B cell (primary cell): Measurements from ENCODE around the gene TENM4. TPM values are rescaled to one million over a fixed set of nuclear protein-coding genes. Genes with fewer than 3 reads are reported as not detected.

ENCODE experiments used
- ATAC-seq: fragments of 200-7000 bp; cut with Tn5 transposase; one replicate; pipeline ENCODE4 v1.10.0; 2021; ENCODE audit warnings: low read depth, mild to moderate bottlenecking, moderate number of reproducible peaks, moderate library complexity
- CTCF ChIA-PET: fragments of 350-600 bp; sonication (Branson Sonifier 250); formaldehyde crosslinking; loops from one replicate; lab custom pipeline; 2021; ENCODE audit warnings: antibody characterized with exemption, inconsistent platforms; lab: Charles Lee
- POLR2A ChIA-PET: fragments of 350-600 bp; sonication (Branson Sonifier 250); formaldehyde crosslinking; loops from one replicate; lab custom pipeline; 2021; ENCODE audit warnings: antibody characterized with exemption; lab: Charles Lee
- DNase-seq: peaks from one replicate; pipeline ENCODE4 v3.0.0; 2013
- H2AFZ ChIP-seq: 2 replicates; pipeline ENCODE4 v1.6.1; 2012; ENCODE audit warnings: mild to moderate bottlenecking, low read depth, low read length; ENCODE audit not compliant: insufficient read depth, poor library complexity, severe bottlenecking
- H3K27ac ChIP-seq, 2 donors: 1 replicate in 1 of 2; 2 replicates in 1 of 2; pipeline ENCODE4 v1.5.1; 2012 to 2013; ENCODE audit warnings: low read length in 2 of 2, mild to moderate bottlenecking in 2 of 2, moderate library complexity in 1 of 2
- H3K27me3 ChIP-seq, 4 experiments: fragments of 200-600 bp in 1 of 4; sonication (generic) in 1 of 4; replicated peaks in 1 of 4; 1 replicate in 2 of 4; 2 replicates in 2 of 4; pipeline versions ENCODE4 v1.6.1 to v1.7.0; 2013 to 2016; ENCODE audit warnings: low read length in 3 of 4, mild to moderate bottlenecking in 2 of 4, mixed read lengths in 1 of 4, moderate library complexity in 1 of 4; ENCODE audit not compliant: insufficient read depth in 4 of 4, control insufficient read depth in 3 of 4; ENCODE audit errors: control extremely low read depth in 1 of 4
- H3K36me3 ChIP-seq, 2 experiments: replicated peaks in 1 of 2; 1 replicate in 1 of 2; 2 replicates in 1 of 2; pipeline versions ENCODE4 v1.6.1 to v1.7.1; 2013; ENCODE audit warnings: low read length in 1 of 2; ENCODE audit not compliant: insufficient read depth in 2 of 2, control insufficient read depth in 1 of 2; ENCODE audit errors: control extremely low read depth in 1 of 2, extremely low read depth in 1 of 2
- H3K4me1 ChIP-seq, 2 donors: fragments of 200-600 bp in 1 of 2; sonication (generic) in 1 of 2; 1 replicate in 1 of 2; 2 replicates in 1 of 2; pipeline versions ENCODE4 v1.5.1 to v1.6.1; 2013 to 2017; ENCODE audit warnings: low read length in 2 of 2; ENCODE audit not compliant: control insufficient read depth in 2 of 2, insufficient read depth in 2 of 2
- H3K4me2 ChIP-seq: replicated peaks from 2 replicates; pipeline ENCODE3; 2012; ENCODE audit warnings: mild to moderate bottlenecking, low read depth, low read length; ENCODE audit not compliant: poor library complexity, severe bottlenecking
- H3K4me3 ChIP-seq, 5 experiments: fragments of 200-600 bp in 1 of 5; sonication (generic) in 1 of 5; 1 replicate in 3 of 5; 2 replicates in 2 of 5; pipeline versions ENCODE4 v1.5.1 to v1.7.0; 2011 to 2016; ENCODE audit warnings: low read length in 4 of 5, mild to moderate bottlenecking in 4 of 5, low read depth in 2 of 5, control low read depth in 1 of 5, moderate library complexity in 1 of 5; ENCODE audit not compliant: insufficient read depth in 1 of 5; ENCODE audit errors: control extremely low read depth in 1 of 5, extremely low read depth in 1 of 5
- H3K79me2 ChIP-seq: fragments of 200-600 bp; sonication (generic); one replicate; pipeline ENCODE4 v1.6.0; 2016; ENCODE audit warnings: low read length; ENCODE audit not compliant: control insufficient read depth, insufficient read depth
- H3K9ac ChIP-seq: fragments of 200-600 bp; sonication (generic); 2 replicates; pipeline ENCODE4 v1.6.1; 2017; ENCODE audit warnings: mild to moderate bottlenecking, low read length, moderate library complexity
- H3K9me3 ChIP-seq, 3 donors: one replicate each; pipeline versions ENCODE4 v1.6.1 to v1.7.1; 2013; ENCODE audit warnings: low read length in 2 of 3; ENCODE audit not compliant: control insufficient read depth in 2 of 3, insufficient read depth in 1 of 3; ENCODE audit errors: control extremely low read depth in 1 of 3
- H4K20me1 ChIP-seq: 2 replicates; pipeline ENCODE4 v1.6.0; 2012; ENCODE audit warnings: mild to moderate bottlenecking, low read length; ENCODE audit not compliant: insufficient read depth, control insufficient read depth, poor library complexity, severe bottlenecking
- H3K27ac Mint-ChIP-seq: one replicate; pipeline ENCODE4 v1.8.0; 2021; ENCODE audit warnings: mixed read lengths
- H3K27me3 Mint-ChIP-seq: one replicate; pipeline ENCODE4 v1.8.0; 2021; ENCODE audit warnings: mixed read lengths
- H3K4me1 Mint-ChIP-seq: one replicate; pipeline ENCODE4 v1.8.0; 2021; ENCODE audit warnings: mixed read lengths
- H3K4me3 Mint-ChIP-seq: one replicate; pipeline ENCODE4 v1.8.0; 2021; ENCODE audit warnings: mixed read lengths
- H3K9me3 Mint-ChIP-seq: one replicate; pipeline ENCODE4 v1.8.0; 2022; ENCODE audit warnings: mixed read lengths; ENCODE audit not compliant: insufficient read depth
- EZH2 ChIP-seq: IDR thresholded peaks from 2 replicates; pipeline ENCODE4 v1.6.1; 2012; ENCODE audit warnings: borderline replicate concordance, low read depth, mild to moderate bottlenecking, moderate library complexity, low read length; ENCODE audit not compliant: insufficient read depth, poor library complexity, severe bottlenecking
- WGBS: methylation state at CpG from one replicate; pipeline ENCODE4 v1.1.5; 2013; ENCODE audit warnings: missing lambda C conversion rate; ENCODE audit not compliant: insufficient coverage; 5-methylcytosine and 5-hydroxymethylcytosine counted together
- intact Hi-C: fragments of 100-400 bp; cut with micrococcal nuclease; formaldehyde crosslinking; loops from one replicate; pipeline ENCODE4 v1.10.0; 2022
- polyA plus RNA-seq: library from polyadenylated mRNA; depleted of rRNA; stranded (reverse); fragments of >200 nt; gene quantifications from 2 replicates; pipeline ENCODE4 v1.2.3, GENCODE V29; 2012
- total RNA-seq, 2 donors: library from RNA; stranded (reverse); fragments of 120-200 nt in 1 of 2; gene quantifications; 1 replicate in 1 of 2; 2 replicates in 1 of 2; pipeline versions ENCODE4 v1.2.3 to v1.2.4, GENCODE V29; 2013 to 2022
- TF ChIP-seq, protein P1 (sequence below): fragments of 200-600 bp; IDR thresholded peaks from one replicate; pipeline ENCODE4 v1.8.0; 2022; ENCODE audit warnings: antibody characterized with exemption, mild to moderate bottlenecking

Gene TENM4
- total and polyA plus RNA-seq, 2 donors (not counting 1 experiment from before 2014, with no cell fraction given): 0.09 to 5.7 TPM

DNA sequence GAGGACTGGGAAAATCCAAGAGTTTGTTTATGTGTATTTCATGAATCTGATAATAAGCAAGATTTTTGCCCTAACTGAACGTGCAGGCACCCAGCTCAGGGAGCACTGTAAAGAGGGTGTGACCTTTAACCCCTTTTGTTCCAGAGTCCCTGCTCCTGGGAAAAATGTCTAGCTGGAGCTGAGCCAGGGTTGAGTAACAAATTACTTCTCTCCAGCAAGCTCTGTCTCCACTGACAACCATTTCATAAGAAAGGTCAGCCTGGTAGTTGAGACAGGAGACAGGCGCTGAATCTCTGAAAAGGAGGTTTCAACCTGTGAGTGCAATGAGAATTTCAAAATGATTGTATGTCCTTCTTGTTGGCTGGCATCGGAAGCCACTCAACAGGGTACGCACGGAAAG, 709.8 kb downstream of the TENM4 start:
- Mint-ChIP-seq H3K4me3 (no peak overlapping the region), H3K27ac (no peak overlapping the region), H3K9me3 (no peaks in the 10 kb centered on the region), H3K27me3 (peaks cover 4% of the 10 kb centered on the region), H3K4me1 (no peaks in the 10 kb centered on the region)
- H3K79me2 ChIP-seq: no peaks in the 10 kb centered on the region
- CTCF ChIA-PET: no interaction called here
- H3K9ac ChIP-seq: no peak overlapping the region
- H3K9me3 ChIP-seq: no peaks in the 10 kb centered on the region
- no peak for DNase-seq
- POLR2A ChIA-PET: no interaction called here
- H3K4me1 ChIP-seq: no peaks in the 10 kb centered on the region
- no peak overlapping the region for H3K27ac ChIP-seq
- H4K20me1 ChIP-seq: no peaks in the 10 kb centered on the region
- no peaks in the 10 kb centered on the region for H3K27me3 ChIP-seq
- no peak overlapping the region for H3K4me3 ChIP-seq
- no peak overlapping the region for H2AFZ ChIP-seq
- TF ChIP-seq EZH2: no peak
- TF ChIP-seq, protein P1, sequence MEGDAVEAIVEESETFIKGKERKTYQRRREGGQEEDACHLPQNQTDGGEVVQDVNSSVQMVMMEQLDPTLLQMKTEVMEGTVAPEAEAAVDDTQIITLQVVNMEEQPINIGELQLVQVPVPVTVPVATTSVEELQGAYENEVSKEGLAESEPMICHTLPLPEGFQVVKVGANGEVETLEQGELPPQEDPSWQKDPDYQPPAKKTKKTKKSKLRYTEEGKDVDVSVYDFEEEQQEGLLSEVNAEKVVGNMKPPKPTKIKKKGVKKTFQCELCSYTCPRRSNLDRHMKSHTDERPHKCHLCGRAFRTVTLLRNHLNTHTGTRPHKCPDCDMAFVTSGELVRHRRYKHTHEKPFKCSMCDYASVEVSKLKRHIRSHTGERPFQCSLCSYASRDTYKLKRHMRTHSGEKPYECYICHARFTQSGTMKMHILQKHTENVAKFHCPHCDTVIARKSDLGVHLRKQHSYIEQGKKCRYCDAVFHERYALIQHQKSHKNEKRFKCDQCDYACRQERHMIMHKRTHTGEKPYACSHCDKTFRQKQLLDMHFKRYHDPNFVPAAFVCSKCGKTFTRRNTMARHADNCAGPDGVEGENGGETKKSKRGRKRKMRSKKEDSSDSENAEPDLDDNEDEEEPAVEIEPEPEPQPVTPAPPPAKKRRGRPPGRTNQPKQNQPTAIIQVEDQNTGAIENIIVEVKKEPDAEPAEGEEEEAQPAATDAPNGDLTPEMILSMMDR: no peak
- WGBS: 100% methylated on average over 4 of the region's 5 CpGs
- ATAC-seq: no peak
- intact Hi-C loops: no loop called here
- no peak overlapping the region for H3K4me2 ChIP-seq
- H3K36me3 ChIP-seq: no peaks in the 10 kb centered on the region

DNA sequence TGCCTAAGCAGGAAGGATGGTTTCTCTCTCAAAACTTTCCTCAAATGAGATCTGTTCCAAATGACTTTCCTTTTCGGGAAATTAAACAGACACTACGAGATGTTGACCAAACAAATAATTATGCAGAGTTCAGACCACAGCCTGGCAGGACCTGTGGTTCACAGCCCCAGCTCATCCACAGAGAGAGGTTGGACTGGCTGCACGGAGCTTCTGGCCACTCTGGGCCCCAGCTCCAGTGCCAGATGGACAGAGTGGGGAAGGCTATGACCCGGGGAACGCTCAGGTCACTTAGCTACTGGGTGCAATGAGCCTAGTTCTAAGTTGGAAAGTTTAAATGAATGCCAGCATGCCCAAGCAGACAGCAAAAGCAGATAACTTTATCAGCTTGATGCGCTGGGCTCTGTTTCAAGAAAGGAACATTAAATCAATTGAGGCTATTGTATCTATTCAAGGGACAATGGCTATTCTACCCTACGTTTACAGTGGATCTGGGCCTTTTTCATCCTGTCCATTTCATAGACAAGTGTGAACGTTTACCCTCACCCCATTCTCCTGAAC, 710.5 kb downstream of the TENM4 start:
- Histone ChIP-seq H3K27me3 (no peaks in the 10 kb centered on the region), H3K36me3 (no peaks in the 10 kb centered on the region), H3K9ac (no peak overlapping the region), H4K20me1 (no peaks in the 10 kb centered on the region), H3K9me3 (no peaks in the 10 kb centered on the region), H3K4me3 (no peak overlapping the region), H3K27ac (no peak overlapping the region), H3K4me2 (no peak overlapping the region), H2AFZ (no peak overlapping the region), H3K4me1 (no peaks in the 10 kb centered on the region), H3K79me2 (no peaks in the 10 kb centered on the region)
- no peak for TF ChIP-seq EZH2
- TF ChIP-seq, protein P1: no peak
- Mint-ChIP-seq H3K27me3 (peaks cover 4% of the 10 kb centered on the region), H3K27ac (no peak overlapping the region), H3K4me3 (no peak overlapping the region), H3K9me3 (no peaks in the 10 kb centered on the region), H3K4me1 (no peaks in the 10 kb centered on the region)
- intact Hi-C loops: no loop called here
- WGBS: 79% methylated on average over 6 of the region's 8 CpGs
- DNase-seq (no peak), ATAC-seq (no peak)
- ChIA-PET POLR2A (no interaction called here), CTCF (no interaction called here)
